Calu3 (cell line): ENCODE data around the gene OR10H4. TPM values are rescaled to one million over a fixed set of nuclear protein-coding genes. Genes with fewer than 3 reads are reported as not detected.

Experiments
- BruUV-seq: library from RNA; stranded (reverse); fragments of 400-500 nt; replicated peaks from 2 replicates; lab custom pipeline; 2021; lab: Mats Ljungman, UMichigan
- CTCF ChIA-PET: fragments of 300-600 bp; sonication (Branson Sonifier 250); formaldehyde crosslinking; loops from one replicate; lab custom pipeline; 2022; ENCODE audit warnings: antibody characterized with exemption; lab: Charles Lee
- DNase-seq: peaks from one replicate; pipeline ENCODE4 v3.0.0; 2022
- H3K27ac Mint-ChIP-seq: one replicate; pipeline ENCODE4 v1.8.0; 2022; ENCODE audit warnings: mixed read lengths; ENCODE audit not compliant: unreplicated experiment
- H3K27me3 Mint-ChIP-seq: one replicate; pipeline ENCODE4 v1.8.0; 2022; ENCODE audit warnings: mixed read lengths; ENCODE audit not compliant: unreplicated experiment
- H3K36me3 Mint-ChIP-seq: one replicate; pipeline ENCODE4 v1.8.0; 2022; ENCODE audit warnings: mild to moderate bottlenecking, moderate library complexity, mixed read lengths; ENCODE audit not compliant: insufficient read depth, unreplicated experiment
- H3K4me1 Mint-ChIP-seq: one replicate; pipeline ENCODE4 v1.8.0; 2022; ENCODE audit warnings: mild to moderate bottlenecking, low read depth, mixed read lengths; ENCODE audit not compliant: unreplicated experiment
- H3K4me3 Mint-ChIP-seq: one replicate; pipeline ENCODE4 v1.8.0; 2022; ENCODE audit warnings: mild to moderate bottlenecking, low read depth, moderate library complexity, mixed read lengths; ENCODE audit not compliant: unreplicated experiment
- H3K9me3 Mint-ChIP-seq: one replicate; pipeline ENCODE4 v1.8.0; 2022; ENCODE audit warnings: low read depth, mixed read lengths; ENCODE audit not compliant: unreplicated experiment
- CTCF ChIP-seq: fragments of 200-600 bp; IDR thresholded peaks from one replicate; pipeline ENCODE4 v1.8.0; 2022; ENCODE audit warnings: antibody characterized with exemption; ENCODE audit not compliant: unreplicated experiment
- intact Hi-C: fragments of 100-400 bp; cut with micrococcal nuclease; formaldehyde crosslinking; loops from one replicate; pipeline ENCODE4 v1.10.0; 2022; ENCODE audit not compliant: unreplicated experiment
- total RNA-seq: library from RNA; stranded (reverse); gene quantifications from 2 replicates; pipeline ENCODE4 v1.2.3, GENCODE V29; 2022

OR10H4 gene
- total RNA-seq, 1 experiment from 2014 or later: not detected

GRCh38 chr19:15944401-15944800, 4.4 kb upstream of the OR10H4 start:
- no peak overlapping the region for H3K27ac Mint-ChIP-seq
- H3K27me3 Mint-ChIP-seq: peaks cover 29% of the 10 kb centered on the region
- BruUV-seq: no TSS peak
- CTCF ChIA-PET: no interaction called here
- no peak overlapping the region for H3K4me3 Mint-ChIP-seq
- DNase-seq: no peak
- intact Hi-C loops: no loop called here
- peaks cover 8% of the 10 kb centered on the region for H3K9me3 Mint-ChIP-seq
- no peak for TF ChIP-seq CTCF
- no peaks in the 10 kb centered on the region for H3K36me3 Mint-ChIP-seq
- no peaks in the 10 kb centered on the region for H3K4me1 Mint-ChIP-seq

- no peak for TF ChIP-seq CTCF
- no TSS peak for BruUV-seq
- H3K27ac Mint-ChIP-seq: no peak overlapping the region
- no peak for DNase-seq
- H3K4me1 Mint-ChIP-seq: no peaks in the 10 kb centered on the region
- H3K27me3 Mint-ChIP-seq: peaks cover 31% of the 10 kb centered on the region
- no peaks in the 10 kb centered on the region for H3K36me3 Mint-ChIP-seq
- CTCF ChIA-PET: no interaction called here
- intact Hi-C loops: no loop called here
- no peak overlapping the region for H3K4me3 Mint-ChIP-seq
- H3K9me3 Mint-ChIP-seq: peaks cover 11% of the 10 kb centered on the region
Measured at GRCh38 chr19:15945301-15945700, 3.5 kb upstream of the OR10H4 start.

GRCh38 chr19:15954820-15955219, 6.0 kb downstream of the OR10H4 start:
- H3K27me3 Mint-ChIP-seq: peaks cover 2% of the 10 kb centered on the region
- TF ChIP-seq CTCF: no peak
- H3K27ac Mint-ChIP-seq: no peak overlapping the region
- H3K9me3 Mint-ChIP-seq: no peaks in the 10 kb centered on the region
- no peak overlapping the region for H3K4me3 Mint-ChIP-seq
- H3K36me3 Mint-ChIP-seq: no peaks in the 10 kb centered on the region
- intact Hi-C loops: no loop called here
- DNase-seq: no peak
- no peaks in the 10 kb centered on the region for H3K4me1 Mint-ChIP-seq
- CTCF ChIA-PET: no interaction called here
- BruUV-seq: no TSS peak

GRCh38 chr19:15962319-15962718, 13.5 kb downstream of the OR10H4 start:
- peaks cover 22% of the 10 kb centered on the region for H3K27me3 Mint-ChIP-seq
- BruUV-seq: no TSS peak
- no peak for DNase-seq
- no peaks in the 10 kb centered on the region for H3K4me1 Mint-ChIP-seq
- no peak overlapping the region for H3K27ac Mint-ChIP-seq
- intact Hi-C loops: no loop called here
- CTCF ChIA-PET: no interaction called here
- no peaks in the 10 kb centered on the region for H3K9me3 Mint-ChIP-seq
- no peak overlapping the region for H3K4me3 Mint-ChIP-seq
- no peaks in the 10 kb centered on the region for H3K36me3 Mint-ChIP-seq
- TF ChIP-seq CTCF: no peak
